SU-DHL-6 (cell line): ENCODE data around the gene SCARB2.

Experiments used
- H2AFZ ChIP-seq: fragments of 200-600 bp; sonication (generic); 2 replicates; pipeline ENCODE4 v1.6.1; 2014; ENCODE audit warnings: low read depth, mild to moderate bottlenecking, moderate library complexity, mixed read lengths, antibody characterized with exemption, low read length; ENCODE audit not compliant: severe bottlenecking
- H3F3A ChIP-seq: fragments of 200-600 bp; shearing (Covaris generic); 2 replicates; pipeline ENCODE4 v1.6.0; 2016; ENCODE audit warnings: antibody characterized with exemption, mild to moderate bottlenecking; ENCODE audit not compliant: insufficient read depth
- H3K27ac ChIP-seq: fragments of 200-600 bp; sonication (generic); 2 replicates; pipeline ENCODE4 v1.5.1; 2016; ENCODE audit warnings: low read depth, mild to moderate bottlenecking, low read length, moderate library complexity, mixed read lengths
- H3K27me3 ChIP-seq: fragments of 200-600 bp; sonication (generic), shearing (Covaris generic); 2 replicates; pipeline ENCODE4 v1.6.0; 2014; ENCODE audit warnings: mild to moderate bottlenecking, low read length
- H3K36me3 ChIP-seq: fragments of 200-600 bp; sonication (generic); 2 replicates; pipeline ENCODE4 v1.6.1; 2014; ENCODE audit warnings: mild to moderate bottlenecking, low read length, mixed read lengths
- H3K4me2 ChIP-seq: fragments of 300-600, 200-600 bp; shearing (Covaris generic), sonication (generic); 2 replicates; pipeline ENCODE4 v1.6.0; 2014; ENCODE audit warnings: low read length, low read depth, mild to moderate bottlenecking; ENCODE audit not compliant: poor library complexity, severe bottlenecking
- H3K4me3 ChIP-seq: fragments of 200-600 bp; sonication (generic); 2 replicates; pipeline ENCODE4 v1.5.1; 2014; ENCODE audit warnings: antibody characterized with exemption, low read length, mild to moderate bottlenecking, mixed read lengths; ENCODE audit not compliant: insufficient read depth, poor library complexity, severe bottlenecking
- H3K79me2 ChIP-seq: fragments of 200-600 bp; sonication (generic); 2 replicates; pipeline ENCODE4 v1.6.1; 2014; ENCODE audit warnings: mild to moderate bottlenecking, low read length, moderate library complexity; ENCODE audit not compliant: insufficient read depth
- H3K9ac ChIP-seq: fragments of 200-600 bp; sonication (generic); 2 replicates; pipeline ENCODE4 v1.7.0; 2014; ENCODE audit warnings: mild to moderate bottlenecking, low read length
- H3K9me2 ChIP-seq: fragments of 200-600 bp; sonication (generic); replicated peaks from 2 replicates; pipeline ENCODE4 v1.6.1; 2014; ENCODE audit warnings: low read length; ENCODE audit not compliant: insufficient read depth
- H3K9me3 ChIP-seq: fragments of 200-600 bp; sonication (generic); 2 replicates; pipeline ENCODE4 v1.6.1; 2014; ENCODE audit warnings: low read length, mixed read lengths; ENCODE audit not compliant: insufficient read depth
- H4K20me1 ChIP-seq: fragments of 200-600 bp; sonication (generic); 2 replicates; pipeline ENCODE4 v1.6.1; 2014; ENCODE audit warnings: low read depth, mild to moderate bottlenecking, antibody characterized with exemption, low read length, moderate library complexity, mixed read lengths
- CTCF ChIP-seq: fragments of 200-600 bp; sonication (generic); IDR thresholded peaks from one replicate; pipeline ENCODE4 v1.5.1; 2017; ENCODE audit warnings: antibody characterized with exemption, mild to moderate bottlenecking, low read length, moderate library complexity; ENCODE audit not compliant: insufficient read depth, poor library complexity, severe bottlenecking
- EZH2phosphoT487 ChIP-seq: fragments of 200-600 bp; sonication (generic), shearing (Covaris generic); conservative IDR thresholded peaks from 2 replicates; pipeline ENCODE4 v1.6.1; 2018; ENCODE audit warnings: mild to moderate bottlenecking, antibody characterized with exemption, low read length, moderate library complexity, mixed read lengths

The SCARB2 gene

GRCh38 chr4:76195326-76195725 is 18.3 kb downstream of the SCARB2 start:
- Histone ChIP-seq H3K9ac (no peak overlapping the region), H3K9me3 (no peaks in the 10 kb centered on the region), H3K4me3 (no peak overlapping the region), H2AFZ (no peak overlapping the region), H3K9me2 (no peaks in the 10 kb centered on the region), H3K27ac (no peak overlapping the region), H3K79me2 (no peaks in the 10 kb centered on the region), H3K27me3 (no peaks in the 10 kb centered on the region), H3F3A (no peaks in the 10 kb centered on the region), H3K36me3 (no peaks in the 10 kb centered on the region), H3K4me2 (no peak overlapping the region), H4K20me1 (no peaks in the 10 kb centered on the region)
- TF ChIP-seq EZH2phosphoT487 (no peak), CTCF (no peak)

- no peaks in the 10 kb centered on the region for H3F3A ChIP-seq
- H3K79me2 ChIP-seq = no peaks in the 10 kb centered on the region
- TF ChIP-seq CTCF = no peak
- no peak for TF ChIP-seq EZH2phosphoT487
- H3K4me2 ChIP-seq = no peak overlapping the region
- H3K36me3 ChIP-seq = no peaks in the 10 kb centered on the region
- H2AFZ ChIP-seq = no peak overlapping the region
- no peaks in the 10 kb centered on the region for H3K27me3 ChIP-seq
- H3K9me3 ChIP-seq = no peaks in the 10 kb centered on the region
- no peak overlapping the region for H3K9ac ChIP-seq
- no peaks in the 10 kb centered on the region for H3K9me2 ChIP-seq
- no peak overlapping the region for H3K4me3 ChIP-seq
- H4K20me1 ChIP-seq = no peaks in the 10 kb centered on the region
- no peak overlapping the region for H3K27ac ChIP-seq
These were observed 19.3 kb downstream of the SCARB2 start for GRCh38 chr4:76194325-76194724.

- H4K20me1 ChIP-seq = no peaks in the 10 kb centered on the region
- H3K9me3 ChIP-seq = no peaks in the 10 kb centered on the region
- no peaks in the 10 kb centered on the region for H3K79me2 ChIP-seq
- H3K36me3 ChIP-seq = no peaks in the 10 kb centered on the region
- no peak overlapping the region for H3K27ac ChIP-seq
- no peak overlapping the region for H2AFZ ChIP-seq
- no peak overlapping the region for H3K9ac ChIP-seq
- H3K4me2 ChIP-seq = no peak overlapping the region
- TF ChIP-seq CTCF (no peak), EZH2phosphoT487 (no peak)
- H3K9me2 ChIP-seq = no peaks in the 10 kb centered on the region
- H3K4me3 ChIP-seq = no peak overlapping the region
- no peaks in the 10 kb centered on the region for H3K27me3 ChIP-seq
- no peaks in the 10 kb centered on the region for H3F3A ChIP-seq
These were observed 21.4 kb downstream of the SCARB2 start for GRCh38 chr4:76192236-76192635.

GRCh38 chr4:76188557-76188956 is 25.1 kb downstream of the SCARB2 start:
- Histone ChIP-seq H3K9me2 (no peaks in the 10 kb centered on the region), H3K79me2 (no peaks in the 10 kb centered on the region), H3K27me3 (no peaks in the 10 kb centered on the region), H3K27ac (no peak overlapping the region), H3F3A (no peaks in the 10 kb centered on the region), H3K4me2 (no peak overlapping the region), H3K4me3 (no peak overlapping the region), H3K9me3 (no peaks in the 10 kb centered on the region), H2AFZ (no peak overlapping the region), H3K9ac (no peak overlapping the region), H3K36me3 (no peaks in the 10 kb centered on the region), H4K20me1 (no peaks in the 10 kb centered on the region)
- TF ChIP-seq EZH2phosphoT487 = no peak
- TF ChIP-seq CTCF = no peak
